IPS DF 4.7 (cell line): Measurements from ENCODE around the gene LRCH4.

Source experiments
- DNase-seq: peaks from one replicate; pipeline ENCODE4 v3.0.0-alpha.2; 2013; ENCODE audit warnings: low spot score; ENCODE audit errors: extremely low read depth

The LRCH4 gene

DNA sequence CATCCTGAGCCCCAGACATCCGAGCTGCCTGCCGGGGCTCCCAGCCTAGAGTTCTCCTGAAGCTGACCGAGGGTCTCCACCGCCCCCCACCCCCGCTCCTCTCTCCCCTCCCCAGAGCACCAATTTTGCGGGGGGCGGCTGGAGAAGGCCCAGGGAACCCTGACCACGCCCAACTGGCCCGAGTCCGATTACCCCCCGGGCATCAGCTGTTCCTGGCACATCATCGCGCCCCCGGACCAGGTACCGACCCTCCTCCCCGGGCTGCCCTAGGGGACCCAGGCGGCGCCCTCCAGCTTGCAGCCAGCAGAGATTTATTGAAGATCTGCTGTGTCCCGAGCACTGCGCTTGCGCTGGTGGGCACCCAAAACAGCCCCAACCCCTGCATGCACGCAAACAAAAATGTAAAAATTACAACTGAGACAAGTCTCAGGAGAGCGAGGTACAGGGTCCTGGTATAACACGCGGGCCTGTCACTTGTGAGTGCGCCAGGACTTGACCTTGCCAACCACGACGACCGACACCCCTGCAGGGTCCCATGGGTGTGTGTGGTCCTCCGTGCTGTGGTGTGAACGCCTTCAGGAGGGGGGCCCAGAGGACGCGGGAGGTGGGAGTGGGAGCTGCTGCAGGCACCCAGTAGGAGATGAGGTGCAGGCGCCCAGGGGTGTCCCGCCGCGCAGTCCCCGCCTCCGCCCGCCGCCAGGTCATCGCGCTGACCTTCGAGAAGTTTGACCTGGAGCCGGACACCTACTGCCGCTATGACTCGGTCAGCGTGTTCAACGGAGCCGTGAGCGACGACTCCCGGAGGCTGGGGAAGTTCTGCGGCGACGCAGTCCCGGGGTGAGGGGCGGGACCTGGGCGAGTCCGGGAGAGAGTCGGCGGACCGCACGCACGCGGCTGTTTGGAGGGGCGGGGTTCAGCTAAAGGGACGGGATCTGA is 19.3 kb upstream of the LRCH4 start:
- no peak for DNase-seq

DNA sequence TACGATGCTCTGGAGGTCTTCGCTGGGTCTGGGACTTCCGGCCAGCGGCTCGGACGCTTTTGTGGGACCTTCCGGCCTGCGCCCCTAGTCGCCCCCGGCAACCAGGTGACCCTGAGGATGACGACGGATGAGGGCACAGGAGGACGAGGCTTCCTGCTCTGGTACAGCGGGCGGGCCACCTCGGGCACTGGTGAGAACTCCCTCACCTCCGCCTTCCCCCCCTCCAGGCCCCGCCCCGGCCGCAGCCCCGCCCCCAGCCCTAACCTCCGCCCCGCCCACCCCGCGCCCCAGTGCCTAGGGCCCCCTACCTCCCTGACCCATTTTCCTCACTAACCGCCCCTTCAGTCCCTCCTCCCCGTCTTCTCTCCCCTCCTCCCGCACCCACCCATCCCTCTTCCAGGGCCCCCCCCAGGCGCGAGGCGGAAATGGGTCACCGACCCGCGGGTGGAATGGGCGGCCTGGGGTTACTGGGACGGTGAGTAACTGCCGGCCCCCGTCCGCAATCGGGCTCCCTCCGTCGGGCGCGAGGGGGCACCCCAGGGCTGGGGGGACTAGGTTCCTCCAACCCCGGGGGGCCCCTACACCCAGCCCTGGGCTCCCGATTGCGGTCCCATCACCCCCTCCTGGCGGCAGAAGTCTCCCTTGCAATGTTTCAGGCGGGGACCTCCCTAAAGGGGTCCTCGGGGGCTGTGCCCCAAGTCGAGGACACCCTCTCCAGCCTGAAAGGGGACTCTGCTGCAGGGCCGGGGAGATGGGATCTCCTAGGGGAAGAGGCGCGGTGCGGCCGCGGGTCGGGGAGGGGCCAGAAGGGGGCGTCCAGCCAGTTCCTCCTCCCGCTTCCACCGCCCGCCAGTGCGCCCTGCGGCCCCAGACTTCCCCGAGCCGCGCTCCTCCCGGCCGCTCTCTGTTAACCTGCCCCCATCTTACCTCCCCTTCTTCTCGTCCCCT is 18.4 kb upstream of the LRCH4 start:
- no peak for DNase-seq

DNA sequence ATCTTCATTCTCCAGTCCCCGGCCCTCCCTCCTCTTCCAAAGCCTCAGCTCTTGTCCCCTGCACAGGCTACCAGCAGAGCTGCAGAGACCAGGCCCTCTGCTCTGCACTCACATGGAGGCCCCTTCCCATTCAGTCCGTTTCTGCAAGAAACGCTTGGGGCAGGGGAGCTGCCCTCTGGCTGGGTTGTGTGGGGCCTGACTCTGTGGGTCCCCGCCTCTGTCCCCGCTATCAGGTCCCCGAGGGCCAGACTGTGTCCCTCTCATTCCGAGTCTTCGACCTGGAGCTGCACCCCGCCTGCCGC is 17.7 kb upstream of the LRCH4 start:
- no peak for DNase-seq

DNA sequence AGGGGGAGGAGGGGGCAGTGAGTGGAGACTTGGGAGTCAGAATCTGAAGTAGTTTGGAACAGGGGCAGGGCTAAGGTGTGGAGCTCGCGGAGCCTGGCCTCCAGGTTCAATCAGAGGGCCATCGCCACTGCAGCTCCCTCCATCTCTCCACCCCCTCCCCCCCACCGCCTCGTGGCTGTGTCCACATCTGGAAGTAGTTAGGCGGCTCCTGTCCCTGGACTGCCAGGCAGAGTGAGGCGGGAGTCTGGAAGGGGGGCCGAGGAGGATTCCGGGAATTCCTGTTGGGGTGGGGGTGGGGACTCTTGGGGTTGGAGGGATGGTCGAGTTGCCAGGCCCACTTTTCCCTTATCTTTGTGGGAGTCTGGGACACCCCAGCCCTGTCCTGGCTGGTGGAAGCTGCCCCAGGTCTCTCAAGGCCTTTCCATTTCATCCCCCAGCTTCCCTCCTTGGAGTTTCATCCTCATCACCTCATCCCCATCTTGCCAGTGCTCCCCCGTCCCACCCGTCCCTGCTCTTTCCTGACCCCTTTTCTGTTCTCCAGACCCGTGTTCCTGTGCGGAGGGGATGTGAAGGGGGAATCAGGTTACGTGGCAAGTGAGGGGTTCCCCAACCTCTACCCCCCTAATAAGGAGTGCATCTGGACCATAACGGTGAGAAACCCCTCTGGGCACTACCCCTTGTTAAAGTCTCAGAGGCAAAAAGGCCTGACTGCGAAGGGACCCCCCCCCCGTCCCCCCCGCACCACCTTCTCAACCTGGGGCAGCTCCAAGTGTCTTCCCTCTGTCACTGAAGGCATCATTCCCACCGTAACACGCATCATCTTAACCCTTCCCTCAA is 17.2 kb upstream of the LRCH4 start:
- DNase-seq: no peak

DNA sequence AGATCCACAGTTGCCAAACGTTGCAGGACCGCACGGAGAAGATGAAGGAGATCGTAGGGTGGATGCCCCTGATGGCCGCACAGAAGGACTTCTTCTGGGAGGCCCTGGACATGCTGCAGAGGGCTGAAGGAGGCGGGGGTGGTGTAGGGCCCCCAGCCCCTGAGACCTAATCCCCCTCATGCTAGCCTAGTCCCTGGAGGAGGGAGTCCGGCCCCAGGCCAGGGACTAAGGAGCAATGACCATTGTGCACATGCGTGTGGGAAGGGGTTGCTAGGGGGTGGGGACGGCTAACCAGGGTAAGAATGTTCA is 14.8 kb upstream of the LRCH4 start:
- DNase-seq: no peak

DNA sequence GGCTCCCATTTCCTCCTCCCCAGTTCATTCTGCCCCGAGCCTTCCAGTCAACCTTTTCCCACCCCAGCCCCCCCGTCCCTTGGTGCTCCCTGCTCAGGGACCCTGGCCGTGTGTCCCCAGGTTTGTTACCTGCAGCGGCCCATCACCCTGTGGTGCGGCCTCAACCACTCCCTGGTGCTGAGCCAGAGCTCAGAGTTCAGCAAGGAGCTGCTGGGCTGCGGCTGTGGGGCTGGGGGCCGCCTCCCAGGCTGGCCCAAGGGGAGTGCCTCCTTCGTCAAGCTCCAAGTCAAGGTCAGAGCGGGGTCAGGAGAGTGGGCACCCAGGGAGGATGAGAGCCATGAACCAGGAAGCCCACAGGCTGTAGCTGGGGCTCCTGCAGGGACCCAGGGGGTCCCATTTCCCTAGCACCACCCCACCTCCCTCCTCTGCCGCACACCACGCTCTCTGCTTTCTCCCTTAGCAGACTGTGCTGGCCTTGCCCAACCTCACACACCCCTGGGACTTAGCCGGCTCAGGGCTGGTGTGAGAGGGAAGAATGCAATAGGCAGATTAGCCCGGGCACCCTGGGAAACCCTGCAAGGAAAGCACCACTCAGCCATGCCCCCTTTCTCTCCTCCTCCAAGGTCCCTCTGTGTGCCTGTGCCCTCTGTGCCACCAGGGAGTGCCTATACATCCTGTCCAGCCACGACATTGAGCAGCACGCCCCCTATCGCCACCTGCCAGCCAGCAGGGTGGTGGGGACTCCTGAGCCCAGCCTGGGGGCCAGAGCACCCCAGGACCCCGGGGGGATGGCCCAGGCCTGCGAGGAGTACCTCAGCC is 14.2 kb upstream of the LRCH4 start:
- no peak for DNase-seq

DNA sequence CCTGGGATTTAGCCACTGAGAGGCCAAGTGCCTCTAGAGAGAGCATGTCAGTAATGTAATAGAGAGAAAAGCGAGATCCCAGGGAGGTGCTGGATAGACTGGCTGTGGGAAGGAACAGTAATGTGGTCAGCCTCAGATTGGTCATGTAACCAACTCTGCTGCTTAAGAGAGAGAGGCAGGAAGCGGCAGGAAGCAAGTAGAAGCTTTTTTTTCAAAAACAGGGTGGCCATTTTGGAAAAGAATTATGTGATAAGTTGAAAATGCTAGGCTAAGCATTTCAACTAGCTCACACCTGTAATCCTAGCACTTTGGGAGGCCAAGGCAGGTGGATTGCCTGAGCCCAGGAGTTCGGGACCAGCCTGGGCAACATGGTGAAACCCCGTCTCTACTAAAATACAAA is 12.5 kb upstream of the LRCH4 start:
- DNase-seq: no peak

DNA sequence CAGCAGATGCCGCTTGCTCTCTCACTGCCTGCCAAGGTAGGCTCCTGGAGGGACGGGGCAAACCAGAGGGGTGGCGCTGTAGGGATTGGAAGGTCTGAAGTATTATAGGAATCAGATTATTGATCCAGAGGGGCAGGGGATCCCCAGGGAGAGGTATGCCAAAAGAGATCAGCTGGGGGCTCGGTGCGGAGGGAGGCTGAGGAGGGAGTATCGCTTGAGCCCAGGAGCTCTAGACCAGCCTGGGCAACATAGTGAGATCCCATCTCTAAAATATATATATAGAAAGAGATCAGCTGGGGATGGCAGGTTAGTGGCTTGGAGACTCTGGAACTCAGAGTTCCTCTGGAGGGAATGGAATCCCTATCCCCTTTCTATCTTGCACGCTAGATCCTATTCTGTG is 9.3 kb upstream of the LRCH4 start:
- no peak for DNase-seq

DNA sequence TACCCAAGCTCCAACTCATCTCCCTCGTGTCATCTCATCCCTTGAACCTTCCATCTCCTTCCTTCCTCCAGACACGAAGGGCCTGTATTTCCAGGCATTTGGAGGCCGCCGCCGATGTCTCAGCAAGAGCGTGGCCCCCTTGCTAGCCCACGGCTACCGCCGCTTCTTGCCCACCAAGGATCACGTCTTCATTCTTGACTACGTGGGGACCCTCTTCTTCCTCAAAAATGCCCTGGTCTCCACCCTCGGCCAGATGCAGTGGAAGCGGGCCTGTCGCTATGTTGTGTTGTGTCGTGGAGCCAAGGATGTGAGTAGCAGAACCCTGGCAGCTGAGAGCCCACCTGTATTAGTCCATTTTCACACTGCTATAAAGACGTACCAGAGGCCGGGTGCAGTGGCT is 5.7 kb upstream of the LRCH4 start:
- no peak for DNase-seq

DNA sequence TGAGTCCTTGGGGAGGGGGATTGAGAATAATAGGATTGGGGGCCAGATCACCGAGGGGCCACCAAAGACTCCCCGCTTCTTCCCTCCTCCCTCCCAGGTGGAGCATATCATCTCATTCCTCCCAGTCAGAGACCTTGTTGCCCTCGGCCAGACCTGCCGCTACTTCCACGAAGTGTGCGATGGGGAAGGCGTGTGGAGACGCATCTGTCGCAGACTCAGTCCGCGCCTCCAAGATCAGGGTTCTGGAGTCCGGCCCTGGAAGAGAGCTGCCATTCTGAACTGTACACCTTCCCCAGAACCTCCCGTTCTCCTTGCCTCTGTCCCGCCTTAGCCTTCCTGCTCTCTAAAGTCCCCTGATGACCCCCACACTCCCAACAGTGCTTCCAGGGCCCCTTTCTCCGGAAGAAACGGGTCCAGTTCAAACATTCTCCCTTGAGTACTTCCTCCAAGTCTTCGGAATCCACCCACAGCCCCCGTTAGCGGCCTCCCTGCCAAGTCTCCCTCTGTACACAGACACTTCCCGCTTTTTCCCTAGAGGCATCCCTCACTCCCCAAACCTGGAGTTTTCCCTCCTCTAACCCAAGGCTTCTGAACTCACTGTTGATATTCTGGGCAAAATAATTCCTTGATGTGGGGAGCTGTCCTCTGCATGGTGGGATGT is 4.3 kb upstream of the LRCH4 start:
- DNase-seq: no peak

DNA sequence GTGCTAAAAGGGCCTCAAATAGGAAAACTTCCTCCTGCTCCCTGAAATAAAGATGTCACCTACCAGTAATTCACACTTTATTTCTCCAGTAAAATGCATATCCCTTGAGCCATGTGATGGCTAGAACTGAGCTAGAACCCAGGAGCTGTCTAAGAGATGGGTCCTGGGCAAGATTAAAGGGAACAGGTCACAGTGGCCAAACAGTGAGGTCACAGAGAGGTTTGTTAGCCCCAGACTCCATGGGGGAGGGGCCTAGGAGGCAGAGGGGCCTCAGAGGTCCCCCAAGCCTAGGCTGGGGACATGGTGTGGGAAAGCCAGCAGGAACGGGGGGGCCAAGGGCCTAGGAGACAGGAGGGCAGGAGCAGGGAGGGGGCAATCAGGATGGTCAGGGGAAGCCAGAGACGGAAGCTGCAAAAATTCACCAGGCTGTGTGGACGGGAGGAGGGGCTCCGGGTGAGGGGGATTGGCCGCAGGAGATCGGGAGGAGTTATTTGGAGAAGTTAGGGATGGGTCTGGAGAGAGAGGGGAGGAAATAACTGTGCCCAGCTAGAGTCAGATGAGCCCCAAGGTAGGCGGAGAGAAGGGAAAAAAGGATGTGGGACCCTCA is 3.5 kb upstream of the LRCH4 start:
- no peak for DNase-seq

DNA sequence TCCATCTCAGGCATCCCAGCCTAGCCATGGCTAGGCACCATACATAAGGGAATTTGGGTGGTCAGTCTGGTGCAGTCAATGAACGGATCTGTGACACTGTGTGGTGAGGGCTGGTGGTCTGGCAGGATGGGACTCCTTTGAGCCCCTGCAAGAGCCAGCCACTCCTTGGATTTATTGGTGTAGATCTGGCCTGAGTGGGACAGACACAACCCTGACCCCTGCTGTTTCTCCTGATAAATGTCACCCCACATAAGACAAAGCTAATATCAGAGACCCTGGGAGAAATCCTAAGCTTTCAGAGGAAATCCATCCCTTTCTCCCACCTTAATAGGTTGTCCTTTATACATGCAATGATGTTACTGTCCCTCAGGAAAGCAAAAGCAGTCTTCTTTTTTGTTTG is 2.5 kb upstream of the LRCH4 start:
- DNase-seq: no peak

DNA sequence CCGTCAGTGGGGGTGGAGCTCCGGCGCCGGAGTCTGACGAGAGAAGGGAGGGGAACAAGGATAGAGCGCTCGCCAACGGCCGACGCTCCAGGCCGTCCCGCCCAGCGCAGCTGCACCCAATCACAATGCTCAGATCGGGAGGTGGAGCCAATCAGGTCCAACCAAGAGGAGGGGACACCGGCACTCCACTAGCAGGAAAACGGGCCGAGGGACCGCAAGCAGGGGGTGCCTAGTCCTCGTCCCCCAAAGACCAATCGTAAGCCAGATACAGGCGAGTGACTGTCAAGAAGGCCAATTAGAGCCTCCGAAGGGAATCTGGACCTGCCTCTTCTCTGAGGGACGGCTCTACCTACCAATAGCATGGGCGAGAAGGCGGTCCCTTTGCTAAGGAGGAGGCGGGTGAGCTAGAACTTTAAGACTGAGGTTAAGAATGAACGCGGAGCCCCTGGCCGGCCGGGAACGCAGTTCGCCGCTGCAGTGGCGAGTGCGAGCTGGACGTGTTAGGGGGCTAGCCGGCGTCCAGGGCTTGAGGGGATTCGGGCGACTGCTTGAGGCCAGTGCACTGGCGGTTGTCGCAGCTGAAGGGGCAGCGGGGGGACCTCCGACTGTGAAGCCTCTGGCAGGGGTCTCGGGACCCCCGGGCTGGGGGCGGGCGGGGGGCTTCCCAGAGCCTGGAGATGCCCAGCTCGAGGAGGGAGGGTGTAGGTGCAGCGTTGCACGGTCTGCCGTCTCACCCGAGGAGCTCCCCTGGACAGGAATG is 517 bp upstream of the LRCH4 start, which contains the start of gene FBXO24:
Gene FBXO24, plus strand, starts transcription at position 63 of the 760 bp plus-strand sequence. Its CDS starts 298 bp downstream, at position 361.
- peak; percentile 100 for DNase-seq

DNA sequence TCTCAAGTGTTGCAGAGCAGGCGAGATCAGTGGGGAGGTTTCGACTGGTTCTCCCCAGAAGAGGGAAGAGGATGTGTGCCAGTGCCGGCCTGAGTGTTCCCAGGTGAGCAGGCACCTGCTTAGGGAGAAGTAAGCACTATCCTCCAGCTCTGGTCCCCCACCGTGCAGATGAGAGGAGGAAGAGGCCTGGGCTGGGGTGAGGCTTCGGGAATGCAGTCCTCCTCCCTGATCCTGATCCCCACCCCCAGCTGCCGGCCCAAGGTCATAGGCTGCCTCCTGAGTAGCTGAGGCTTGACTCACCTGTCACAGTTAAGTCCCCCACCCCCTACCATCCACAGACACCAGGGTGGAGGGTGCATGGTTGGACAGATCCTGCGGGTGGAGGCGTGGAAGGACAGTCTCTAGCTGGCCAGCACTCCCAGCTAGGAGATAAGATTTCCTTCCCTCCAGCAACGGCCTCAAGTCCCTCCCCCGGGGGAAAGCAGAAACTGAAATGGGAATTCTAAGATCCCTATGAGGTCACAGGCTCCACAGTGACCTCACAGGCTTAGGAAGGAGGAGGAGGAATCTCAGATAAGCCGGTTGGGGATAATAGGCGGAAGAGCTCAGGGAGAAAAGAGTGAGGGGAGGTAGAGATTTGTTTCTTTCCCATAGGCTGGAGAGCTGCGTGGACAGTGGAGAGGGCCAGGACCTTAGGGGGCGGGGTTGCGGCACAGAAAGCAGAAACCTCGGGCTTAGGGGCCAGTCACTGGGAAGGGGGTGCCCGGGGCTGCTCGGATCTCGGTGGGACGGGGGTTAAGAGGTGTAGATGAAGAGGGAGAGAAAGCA is 1.0 kb downstream of the LRCH4 start:
- no peak for DNase-seq

DNA sequence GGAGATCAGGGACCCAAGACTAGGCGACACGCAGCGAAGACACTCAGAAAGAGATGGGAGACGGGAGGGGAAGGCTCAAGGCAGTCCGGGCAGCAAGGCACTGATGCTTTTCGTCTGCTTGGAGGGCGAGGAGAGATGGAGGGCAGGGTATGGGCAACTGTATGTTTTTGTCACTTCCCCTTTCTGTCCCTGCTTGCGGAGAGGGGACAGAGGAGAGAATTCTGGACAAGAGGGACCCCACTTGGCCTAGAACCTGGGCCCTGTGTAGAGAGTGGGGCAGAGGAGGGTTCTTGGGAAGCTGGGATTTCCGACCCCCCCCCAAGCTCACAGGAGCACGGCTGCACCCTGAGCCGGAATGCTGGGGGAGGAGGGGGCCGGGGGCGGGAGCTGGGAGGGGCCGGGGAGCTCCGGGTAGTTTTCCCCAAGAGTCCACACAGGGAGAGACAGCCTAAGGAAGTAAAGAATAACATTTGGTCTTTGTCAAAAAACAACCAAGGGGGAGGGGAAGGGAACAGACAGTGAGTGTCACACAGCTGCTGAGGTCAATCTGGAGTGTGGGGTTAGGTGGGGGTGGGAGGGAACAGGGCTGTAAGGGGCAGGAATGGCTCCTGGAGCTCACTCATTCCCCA is 1.8 kb downstream of the LRCH4 start:
- no peak for DNase-seq

DNA sequence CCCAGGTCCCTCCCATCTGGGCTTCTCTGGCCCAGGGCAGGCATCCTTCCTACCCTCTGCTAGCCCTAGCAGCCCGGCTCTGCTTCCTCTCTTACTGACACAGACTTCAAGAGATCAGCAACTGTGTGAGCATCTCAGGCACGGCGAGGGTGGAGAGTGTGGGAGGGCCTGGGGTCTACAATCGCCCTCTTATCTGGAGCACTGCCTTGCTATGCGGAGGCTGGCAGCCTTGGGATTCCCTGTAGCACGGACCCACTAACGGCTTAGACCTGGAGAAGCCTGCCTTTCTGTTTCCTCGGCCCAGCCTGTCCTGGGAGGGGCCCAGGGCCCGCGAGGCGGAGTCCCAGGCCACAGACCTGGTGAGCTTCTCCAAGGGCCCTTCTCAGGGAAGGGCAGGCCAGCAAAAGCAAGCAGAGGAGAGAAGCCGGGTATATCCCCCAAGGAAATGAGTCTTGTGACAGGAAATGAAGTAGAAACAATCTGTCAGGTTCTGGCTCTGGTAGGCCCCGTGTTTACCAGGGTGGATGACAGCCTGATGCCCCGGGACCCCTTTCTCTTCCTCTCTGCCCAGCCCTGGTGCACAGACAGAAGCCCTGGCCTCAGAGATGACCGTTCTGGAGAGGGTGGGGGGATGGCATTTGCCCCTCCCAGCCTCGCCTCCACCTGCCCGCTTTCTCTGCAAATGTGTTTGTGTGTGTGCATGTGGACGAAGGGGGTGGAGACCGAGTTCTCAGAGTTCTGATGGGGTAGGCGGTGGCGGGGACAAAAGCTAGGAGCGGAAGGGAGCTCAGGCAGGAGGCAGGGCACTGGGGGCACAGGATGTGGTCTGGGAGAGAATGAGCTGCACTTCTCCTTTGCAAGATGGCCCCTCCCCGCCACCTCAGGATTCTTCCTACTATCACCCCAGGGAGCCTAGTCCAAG is 2.5 kb downstream of the LRCH4 start:
- no peak for DNase-seq

DNA sequence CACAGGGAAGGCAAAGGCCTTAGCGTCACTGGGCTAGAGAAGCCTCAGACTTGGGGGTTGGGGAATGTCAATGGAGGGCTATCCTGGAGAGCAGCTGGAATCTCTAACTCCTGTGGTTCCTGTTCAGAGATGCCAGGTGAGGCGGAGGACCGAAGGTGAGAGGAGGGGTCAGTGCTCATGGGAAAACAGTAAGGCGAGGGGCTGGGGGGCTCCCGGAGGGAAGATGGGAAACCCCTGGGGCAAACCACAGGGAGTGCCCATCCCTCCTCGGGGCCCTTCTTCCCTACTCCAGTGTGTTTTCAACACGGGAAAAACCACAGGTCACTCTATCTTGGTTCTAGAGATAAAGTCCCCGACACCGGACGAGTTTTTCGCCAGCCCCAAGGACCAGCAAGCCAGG is 3.3 kb downstream of the LRCH4 start:
- DNase-seq: no peak
